ENCODE data around the gene WAC. TPM values are rescaled to one million over a fixed set of nuclear protein-coding genes. Genes with fewer than 3 reads are reported as not detected.
"Not testable (repeated sequence)": the region's sequence is repeated elsewhere in the genome, so short reads cannot be mapped to it uniquely, and the experiment has no call there.

The WAC gene
- total RNA-seq, 2 donors from 2014 or later, result 133 TPM

DNA sequence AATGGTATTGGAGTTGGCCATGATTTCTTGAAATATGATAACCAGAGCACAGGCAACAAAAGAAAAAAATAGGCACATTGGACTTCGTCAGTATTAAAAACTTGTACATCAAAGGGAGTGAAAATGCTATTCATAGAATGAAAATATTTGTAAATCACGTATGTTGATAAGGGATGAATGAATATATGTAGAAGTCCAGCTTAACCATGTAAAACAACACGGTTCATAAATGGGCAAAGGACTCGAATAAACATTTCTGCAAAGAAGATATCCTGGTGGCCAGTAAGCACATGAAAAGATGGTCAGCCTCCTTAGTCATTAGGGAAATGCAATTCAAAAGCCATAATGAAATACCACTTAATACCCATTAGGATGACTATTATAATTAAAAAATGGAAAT, 68.1 kb downstream of the WAC start:
- Mint-ChIP-seq H3K27me3 (ENCODE audit: insufficient read depth) (no peaks in the 10 kb centered on the region), H3K4me1 (peaks cover 27% of the 10 kb centered on the region), H3K4me3 (no peak overlapping the region), H3K9me3 (no peaks in the 10 kb centered on the region), H3K27ac (no peak overlapping the region), H3K36me3 (ENCODE audit: low read depth) (peaks cover 37% of the 10 kb centered on the region)
- no peak for DNase-seq
- Histone ChIP-seq H3K4me1 (ENCODE audit: control insufficient read depth, insufficient read depth, low read length) (no peaks in the 10 kb centered on the region), H3K9ac (ENCODE audit: extremely low read depth, low read length, poor library complexity, severe bottlenecking) (no peak overlapping the region), H3K36me3 (ENCODE audit: control insufficient read depth, insufficient read depth, low read length) (peaks cover 96% of the 10 kb centered on the region), H3K4me3 (ENCODE audit: low read length) (no peak overlapping the region), H3K9me3 (ENCODE audit: control insufficient read depth, low read length) (no peaks in the 10 kb centered on the region), H3K27ac (ENCODE audit: low read depth, low read length) (no peak overlapping the region), H3K27me3 (ENCODE audit: control insufficient read depth, insufficient read depth, low read length, poor library complexity, severe bottlenecking) (no peaks in the 10 kb centered on the region)
- TF ChIP-seq, protein P1, sequence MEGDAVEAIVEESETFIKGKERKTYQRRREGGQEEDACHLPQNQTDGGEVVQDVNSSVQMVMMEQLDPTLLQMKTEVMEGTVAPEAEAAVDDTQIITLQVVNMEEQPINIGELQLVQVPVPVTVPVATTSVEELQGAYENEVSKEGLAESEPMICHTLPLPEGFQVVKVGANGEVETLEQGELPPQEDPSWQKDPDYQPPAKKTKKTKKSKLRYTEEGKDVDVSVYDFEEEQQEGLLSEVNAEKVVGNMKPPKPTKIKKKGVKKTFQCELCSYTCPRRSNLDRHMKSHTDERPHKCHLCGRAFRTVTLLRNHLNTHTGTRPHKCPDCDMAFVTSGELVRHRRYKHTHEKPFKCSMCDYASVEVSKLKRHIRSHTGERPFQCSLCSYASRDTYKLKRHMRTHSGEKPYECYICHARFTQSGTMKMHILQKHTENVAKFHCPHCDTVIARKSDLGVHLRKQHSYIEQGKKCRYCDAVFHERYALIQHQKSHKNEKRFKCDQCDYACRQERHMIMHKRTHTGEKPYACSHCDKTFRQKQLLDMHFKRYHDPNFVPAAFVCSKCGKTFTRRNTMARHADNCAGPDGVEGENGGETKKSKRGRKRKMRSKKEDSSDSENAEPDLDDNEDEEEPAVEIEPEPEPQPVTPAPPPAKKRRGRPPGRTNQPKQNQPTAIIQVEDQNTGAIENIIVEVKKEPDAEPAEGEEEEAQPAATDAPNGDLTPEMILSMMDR (conservative IDR thresholded peaks at IDR 0.05), result no peak
- 82 to 85% methylated on average over 4 of the region's 4 CpGs for WGBS, 2 experiments (ENCODE audit: insufficient coverage in 1 of 2, insufficient read length in 1 of 2)

DNA sequence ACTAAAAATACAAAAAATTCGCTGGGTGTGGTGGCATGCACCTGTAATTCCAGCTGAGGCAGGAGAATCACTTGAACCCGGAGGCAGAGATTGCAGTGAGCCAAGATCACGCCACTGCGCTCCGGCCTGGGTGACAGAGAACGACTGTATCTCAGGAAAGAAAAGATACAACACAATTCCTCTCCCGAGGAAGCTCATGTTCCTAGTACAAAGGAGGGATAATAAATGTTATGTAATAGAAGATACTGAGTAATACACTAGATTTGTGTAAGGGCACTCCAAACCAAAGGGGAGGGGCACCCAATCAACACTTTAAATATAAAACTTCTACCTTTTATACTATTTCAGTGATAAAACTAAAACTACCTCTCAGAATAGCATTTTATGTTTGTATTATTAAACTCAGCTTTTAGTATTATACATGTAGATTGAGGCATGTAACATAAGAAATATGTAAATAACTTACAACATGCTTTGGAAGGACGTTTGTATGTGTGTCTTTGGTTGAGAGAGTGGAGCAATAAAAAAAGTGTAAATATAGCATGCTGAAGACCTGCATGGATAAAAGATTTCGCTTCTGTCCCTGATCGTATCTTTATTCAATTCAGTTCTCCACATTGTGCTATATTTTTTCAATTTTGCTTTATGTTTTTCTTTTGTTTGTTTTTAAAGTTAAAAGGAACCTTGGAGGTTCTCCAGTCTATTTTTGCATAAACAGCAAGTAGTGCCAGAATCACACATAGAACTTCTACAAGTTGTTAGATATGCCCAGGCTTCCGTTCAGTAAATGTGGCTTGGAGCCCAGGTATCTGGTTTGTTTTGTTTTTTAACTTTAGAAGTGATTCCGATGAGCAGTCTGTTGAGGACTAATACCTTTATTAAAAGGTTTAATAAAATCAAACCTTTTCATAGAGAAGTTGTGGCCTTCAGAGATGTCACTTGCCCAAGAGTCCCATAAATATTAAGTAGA, 71.9 kb downstream of the WAC start:
- DNase-seq, result no peak
- TF ChIP-seq, protein P1 (conservative IDR thresholded peaks at IDR 0.05), result no peak
- no peak overlapping the region for H3K9ac ChIP-seq (ENCODE audit: extremely low read depth, low read length, poor library complexity, severe bottlenecking)
- Mint-ChIP-seq H3K9me3 (no peaks in the 10 kb centered on the region), H3K27ac (no peak overlapping the region), H3K36me3 (ENCODE audit: low read depth) (peaks cover 39% of the 10 kb centered on the region), H3K4me1 (peaks cover 7% of the 10 kb centered on the region), H3K4me3 (no peak overlapping the region), H3K27me3 (ENCODE audit: insufficient read depth) (no peaks in the 10 kb centered on the region)
- no peaks in the 10 kb centered on the region for H3K27me3 ChIP-seq (ENCODE audit: control insufficient read depth, insufficient read depth, low read length, poor library complexity, severe bottlenecking)
- H3K27ac ChIP-seq (ENCODE audit: low read depth, low read length), result no peak overlapping the region
- no peak overlapping the region for H3K4me3 ChIP-seq (ENCODE audit: low read length)
- H3K36me3 ChIP-seq (ENCODE audit: control insufficient read depth, insufficient read depth, low read length), result peaks cover 92% of the 10 kb centered on the region
- no peaks in the 10 kb centered on the region for H3K9me3 ChIP-seq (ENCODE audit: control insufficient read depth, low read length)
- no peaks in the 10 kb centered on the region for H3K4me1 ChIP-seq (ENCODE audit: control insufficient read depth, insufficient read depth, low read length)
- 87 to 90% methylated on average over 8 to 12 of the region's 12 CpGs for WGBS, 2 experiments (ENCODE audit: insufficient coverage in 1 of 2, insufficient read length in 1 of 2)

DNA sequence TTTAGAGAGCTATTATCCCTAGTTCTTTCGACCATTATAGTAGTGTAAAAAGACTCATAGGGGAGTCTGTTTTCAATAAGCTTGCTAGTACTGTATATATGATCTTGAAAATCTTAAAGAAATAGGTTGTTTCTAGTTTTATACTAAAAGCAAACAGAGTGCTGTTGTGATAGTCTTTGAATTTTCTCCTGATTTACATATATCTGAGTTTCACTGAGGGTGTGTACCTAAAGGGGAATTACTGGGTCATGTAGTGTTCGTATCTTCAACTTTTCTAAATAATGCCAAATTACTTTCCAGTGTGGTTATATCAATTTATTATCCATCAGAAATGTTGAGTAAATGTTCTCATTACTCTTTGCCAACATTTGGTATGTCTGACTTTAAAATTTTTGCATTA, 73.7 kb downstream of the WAC start:
- Mint-ChIP-seq H3K36me3 (ENCODE audit: low read depth) (peaks cover 48% of the 10 kb centered on the region), H3K4me3 (no peak overlapping the region), H3K27me3 (ENCODE audit: insufficient read depth) (no peaks in the 10 kb centered on the region), H3K9me3 (no peaks in the 10 kb centered on the region), H3K27ac (no peak overlapping the region), H3K4me1 (peaks cover under 1% of the 10 kb centered on the region)
- peaks cover 92% of the 10 kb centered on the region for H3K36me3 ChIP-seq (ENCODE audit: control insufficient read depth, insufficient read depth, low read length)
- H3K27me3 ChIP-seq (ENCODE audit: control insufficient read depth, insufficient read depth, low read length, poor library complexity, severe bottlenecking), result no peaks in the 10 kb centered on the region
- DNase-seq, result no peak
- no peak overlapping the region for H3K27ac ChIP-seq (ENCODE audit: low read depth, low read length)
- TF ChIP-seq, protein P1 (conservative IDR thresholded peaks at IDR 0.05), result no peak
- 86 to 100% methylated on average over 1 of the region's 2 CpGs for WGBS, 2 experiments (ENCODE audit: insufficient coverage in 1 of 2, insufficient read length in 1 of 2)
- no peak overlapping the region for H3K4me3 ChIP-seq (ENCODE audit: low read length)
- no peak overlapping the region for H3K9ac ChIP-seq (ENCODE audit: extremely low read depth, low read length, poor library complexity, severe bottlenecking)
- no peaks in the 10 kb centered on the region for H3K9me3 ChIP-seq (ENCODE audit: control insufficient read depth, low read length)
- no peaks in the 10 kb centered on the region for H3K4me1 ChIP-seq (ENCODE audit: control insufficient read depth, insufficient read depth, low read length)

DNA sequence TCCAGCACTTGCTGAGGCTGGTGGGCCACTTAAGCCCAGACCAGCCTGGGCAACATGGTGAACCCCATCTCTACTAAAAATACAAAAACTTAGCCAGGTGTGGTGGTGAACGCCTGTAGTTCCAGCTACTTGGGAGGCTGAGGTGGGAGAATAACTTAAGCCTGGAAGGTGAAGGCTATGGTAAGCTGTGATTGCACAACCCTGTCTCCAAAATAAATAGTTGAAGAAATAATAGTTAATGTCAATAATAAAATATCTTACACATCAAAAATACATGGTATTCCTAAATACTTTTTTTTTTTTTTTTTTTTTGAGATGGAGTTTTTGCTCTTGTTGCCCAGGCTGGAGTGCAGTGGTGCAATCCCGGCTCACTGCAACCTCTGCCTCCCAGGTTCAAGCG, 76.7 kb downstream of the WAC start:
- not testable (repeated sequence) for H3K4me3 Mint-ChIP-seq; H3K27ac Mint-ChIP-seq; H3K27ac ChIP-seq (ENCODE audit: low read depth, low read length); H3K27me3 Mint-ChIP-seq (ENCODE audit: insufficient read depth); DNase-seq; H3K4me1 Mint-ChIP-seq; H3K4me1 ChIP-seq (ENCODE audit: control insufficient read depth, insufficient read depth, low read length); H3K9me3 ChIP-seq (ENCODE audit: control insufficient read depth, low read length); H3K4me3 ChIP-seq (ENCODE audit: low read length); H3K9ac ChIP-seq (ENCODE audit: extremely low read depth, low read length, poor library complexity, severe bottlenecking); H3K9me3 Mint-ChIP-seq; H3K27me3 ChIP-seq (ENCODE audit: control insufficient read depth, insufficient read depth, low read length, poor library complexity, severe bottlenecking)
- 86% methylated on average over 3 of the region's 3 CpGs; no CpG with 5 or more reads in 1 of the 2 experiments for WGBS, 2 experiments (ENCODE audit: insufficient coverage in 1 of 2, insufficient read length in 1 of 2)
- peaks cover 66% of the 10 kb centered on the region for H3K36me3 Mint-ChIP-seq (ENCODE audit: low read depth)
- peaks cover 95% of the 10 kb centered on the region for H3K36me3 ChIP-seq (ENCODE audit: control insufficient read depth, insufficient read depth, low read length)

Measured in endodermal cell (in vitro differentiated cells).